ENCODE results near the gene PSMD5. TPM values are rescaled to one million over a fixed set of nuclear protein-coding genes. Genes with fewer than 3 reads are reported as not detected.

The PSMD5 gene
- total and polyA plus RNA-seq, 10 of the 15 experiments (the other 5 are each of a cell fraction or from before 2014, with no cell fraction given) = 8.8 to 47.7 (median 25.1) TPM

GRCh38 chr9:120878188-120879130 is 35.7 kb upstream of the PSMD5 start:
- POLR2A ChIA-PET = interaction anchor here (0.9 to 8.2 kb wide), 6 partner anchors 9 to 55 kb away, joined by 3 to 75 read pairs (median 4); no protein-coding TSS in a partner anchor
- peak overlapping the region; percentile 93 for H3K4me2 ChIP-seq (ENCODE audit: control insufficient read depth, insufficient read depth)
- H3K36me3 ChIP-seq (ENCODE audit: control insufficient read depth in 2 of 2, insufficient read depth in 2 of 2, low read length in 1 of 2) = peaks cover 9 to 15% of the 10 kb centered on the region in 2 experiments; a peak in 3 of 4 replicates
- H3K4me3 ChIP-seq = peak overlapping the region; percentile 80
- H2AFZ ChIP-seq (ENCODE audit: control insufficient read depth, low read depth, low read length) = peak overlapping the region; percentile 90
- peaks cover 27% of the 10 kb centered on the region for H3K4me1 ChIP-seq (ENCODE audit: control insufficient read depth, insufficient read depth, low read length)
- ATAC-seq (peak; percentile 12), FAIRE-seq (no peak), DNase-seq (ENCODE audit: low read depth, low spot score) (no peak)
- no peaks in the 10 kb centered on the region for H3K27me3 ChIP-seq (replicated peaks in 1 of 2; ENCODE audit: control insufficient read depth in 2 of 2, insufficient read depth in 2 of 2, low read length in 1 of 2)
- peak overlapping the region; percentile 91 for H3K9ac ChIP-seq (ENCODE audit: control insufficient read depth, insufficient read depth, low read length)
- CTCF ChIA-PET = interaction anchor here (0.7 to 3.8 kb wide), 8 partner anchors 9 to 123 kb away, joined by 3 to 13 read pairs (median 4); no protein-coding TSS in a partner anchor
- H4K20me1 ChIP-seq (ENCODE audit: control insufficient read depth, insufficient read depth) = no peaks in the 10 kb centered on the region
- no TSS peak for BruUV-seq (replicated peaks)
- 31% methylated on average over 8 of the region's 8 CpGs for WGBS (ENCODE audit: insufficient coverage, insufficient replicate concordance, low lambda C conversion rate, missing lambda C conversion rate)
- peak overlapping the region; percentile 95 for H3K27ac ChIP-seq (ENCODE audit: control insufficient read depth, insufficient read depth)
- TF ChIP-seq EED (IDR thresholded peaks at IDR 0.05; ENCODE audit: low read depth) = peak; percentile 31; the same call in 1 of the 2 replicates
- 0 out of 2 replicates have a peak, but pooled peaks have one; percentile 16 for TF ChIP-seq DPF2 (IDR thresholded peaks at IDR 0.05)
- TF ChIP-seq SRF (IDR thresholded peaks at IDR 0.05; ENCODE audit: low read depth in 2 of 2, low read length in 2 of 2) = no peak
- TF ChIP-seq CHD2 (IDR thresholded peaks at IDR 0.05; ENCODE audit: borderline replicate concordance, low read depth, low read length) = peak; percentile 60
- TF ChIP-seq HDGF (IDR thresholded peaks at IDR 0.05) = peak; percentile 68
- 0 out of 2 replicates have a peak, but pooled peaks have one; percentile 14 for TF ChIP-seq POLR2AphosphoS5 (IDR thresholded peaks at IDR 0.05; ENCODE audit: low read length)
- TF ChIP-seq LARP7 (IDR thresholded peaks at IDR 0.05) = no peak
- TF ChIP-seq POLR2A (IDR thresholded peaks at IDR 0.05; ENCODE audit: low read depth, low read length) = 0 out of 2 replicates have a peak, but pooled peaks have one; percentile 46
- peak; percentile 11 to 41; a peak in 1 of 4 replicates for TF ChIP-seq IKZF2 (IDR thresholded peaks at IDR 0.05)
- 0 out of 2 replicates have a peak, but pooled peaks have one; percentile 28 for TF ChIP-seq ZNF687 (IDR thresholded peaks at IDR 0.05)
- no peak for TF ChIP-seq NKRF (conservative IDR thresholded peaks at IDR 0.05)
- H3K79me2 ChIP-seq (ENCODE audit: control insufficient read depth, insufficient read depth, low read length) = peaks cover 39% of the 10 kb centered on the region
- SMC1A ChIA-PET (ENCODE audit: uncharacterized antibody, unreplicated experiment) = interaction anchor here (0.6 to 3.2 kb wide), 8 partner anchors 9 to 116 kb away, joined by 3 to 17 read pairs (median 4); partner anchors contain the start of gene TRAF1
- RAD21 ChIA-PET (ENCODE audit: unreplicated experiment) = interaction anchor here (0.6 to 3.9 kb wide), 7 partner anchors 18 to 103 kb away, joined by 3 to 16 read pairs (median 3); partner anchors contain the start of gene TRAF1
- intact Hi-C loops (cut with micrococcal nuclease; ENCODE audit: unreplicated experiment) (loop anchor here (5.0 kb wide), 1 partner anchor 86 kb away; the partner anchor contains the start of gene FBXW2), in situ Hi-C loops (cut with MboI) (no loop called here)
- no peaks in the 10 kb centered on the region for H3K9me3 ChIP-seq (replicated peaks; ENCODE audit: control insufficient read depth, insufficient read depth, low read length)

Data from GM12878 (cell line).